NT2/D1 (cell line): ENCODE data around the gene RDH5.

Source experiments
- SUZ12 ChIP-seq: IDR thresholded peaks from 2 replicates; pipeline ENCODE4 v1.6.1; 2011; ENCODE audit not compliant: insufficient read length, insufficient read depth; ENCODE audit errors: extremely low read depth
- YY1 ChIP-seq: IDR thresholded peaks from 2 replicates; pipeline ENCODE4 v1.6.1; 2011; ENCODE audit not compliant: insufficient read length, insufficient read depth
- ZNF274 ChIP-seq: IDR thresholded peaks from 2 replicates; pipeline ENCODE4 v1.6.1; 2011; ENCODE audit warnings: mild to moderate bottlenecking, low read depth, low read length

GRCh38 chr12:55696141-55696540 is 24.1 kb upstream of the RDH5 start:
- TF ChIP-seq ZNF274 (no peak), YY1 (no peak), SUZ12 (no peak)
